HG03575 (cell line): Measurements from ENCODE around the gene CNTNAP2.

ENCODE experiments used
- ATAC-seq: cut with Tn5 transposase; IDR thresholded peaks from one replicate; pipeline ENCODE4 v1.9.1; 2021; ENCODE audit not compliant: unreplicated experiment, insufficient number of reproducible peaks, low FRiP score; ENCODE audit errors: extremely low read depth

Gene CNTNAP2

GRCh38 chr7:146116521-146117222, at the start of gene CNTNAP2:
Gene CNTNAP2 (plus strand): TSS chr7:146116801. CDS start chr7:146116877, 76 bp downstream.
- ATAC-seq, result no peak

- ATAC-seq, result no peak
Observed at GRCh38 chr7:146067880-146068279, 48.7 kb upstream of the CNTNAP2 start.

GRCh38 chr7:146074195-146074765, 42.3 kb upstream of the CNTNAP2 start:
- no peak for ATAC-seq

GRCh38 chr7:146076344-146076743, 40.3 kb upstream of the CNTNAP2 start:
- ATAC-seq, result no peak

GRCh38 chr7:146084086-146084485, 32.5 kb upstream of the CNTNAP2 start:
- ATAC-seq, result no peak

GRCh38 chr7:146090023-146090645, 26.5 kb upstream of the CNTNAP2 start:
- no peak for ATAC-seq

- ATAC-seq, result no peak
Observed at GRCh38 chr7:146094356-146094755, 22.2 kb upstream of the CNTNAP2 start.

GRCh38 chr7:146096994-146097393, 19.6 kb upstream of the CNTNAP2 start:
- no peak for ATAC-seq

- ATAC-seq, result no peak
Observed at GRCh38 chr7:146106319-146106718, 10.3 kb upstream of the CNTNAP2 start.

- ATAC-seq, result no peak
Observed at GRCh38 chr7:146112755-146113154, 3.8 kb upstream of the CNTNAP2 start.

- no peak for ATAC-seq
Observed at GRCh38 chr7:146115548-146115850, 1.1 kb upstream of the CNTNAP2 start.

GRCh38 chr7:146115851-146116520, 615 bp upstream of the CNTNAP2 start:
- ATAC-seq, result no peak

- no peak for ATAC-seq
Observed at GRCh38 chr7:146117576-146117975, 975 bp downstream of the CNTNAP2 start.

- ATAC-seq, result no peak
Observed at GRCh38 chr7:146119002-146119401, 2.4 kb downstream of the CNTNAP2 start.

GRCh38 chr7:146123715-146124114, 7.1 kb downstream of the CNTNAP2 start:
- ATAC-seq, result no peak

GRCh38 chr7:146126767-146127509, 10.3 kb downstream of the CNTNAP2 start:
- ATAC-seq, result no peak

GRCh38 chr7:146129296-146129695, 12.7 kb downstream of the CNTNAP2 start:
- ATAC-seq, result no peak

GRCh38 chr7:146129997-146130396, 13.4 kb downstream of the CNTNAP2 start:
- ATAC-seq, result no peak

GRCh38 chr7:146131701-146132100, 15.1 kb downstream of the CNTNAP2 start:
- no peak for ATAC-seq
